T-cell (primary cell): ENCODE results near the gene NRXN2. TPM values are rescaled to one million over a fixed set of nuclear protein-coding genes. Genes with fewer than 3 reads are reported as not detected.

Experiments used
- ATAC-seq, 4 experiments: fragments of 200-7000 bp in 3 of 4; fragments of 150-1000 bp in 1 of 4; cut with Tn5 transposase; replicated peaks in 1 of 4; 1 replicate in 3 of 4; 2 replicates in 1 of 4; pipeline ENCODE4 v1.10.0; 2021; ENCODE audit warnings: moderate library complexity in 3 of 4, mild to moderate bottlenecking in 2 of 4, moderate number of reproducible peaks in 1 of 4
- CTCF ChIA-PET, 2 donors: fragments of 300-600 bp; sonication (Branson Sonifier 250); formaldehyde crosslinking; loops; one replicate each; lab custom pipeline; 2022; ENCODE audit warnings: antibody characterized with exemption in 2 of 2; lab: Charles Lee
- POLR2A ChIA-PET, 2 donors: fragments of 300-600 bp; sonication (Branson Sonifier 250); formaldehyde crosslinking; loops; one replicate each; lab custom pipeline; 2022; ENCODE audit warnings: antibody characterized with exemption in 2 of 2; lab: Charles Lee
- DNase-seq, 35 experiments: peaks; one replicate each; pipeline versions ENCODE4 v3.0.0 to v3.0.0-alpha.2; 2013 to 2023
- H3K27ac ChIP-seq: one replicate; pipeline ENCODE4 v1.5.1; 2013; ENCODE audit warnings: low read length
- H3K27me3 ChIP-seq, 2 experiments: replicated peaks in 1 of 2; 1 replicate in 1 of 2; 2 replicates in 1 of 2; pipeline versions ENCODE4 v1.6.1 to v1.7.0; 2013; ENCODE audit warnings: low read length in 1 of 2, mixed read lengths in 1 of 2; ENCODE audit not compliant: control insufficient read depth in 2 of 2, insufficient read depth in 2 of 2; ENCODE audit errors: extremely low read depth in 1 of 2
- H3K36me3 ChIP-seq, 2 donors: 1 replicate in 1 of 2; 2 replicates in 1 of 2; pipeline versions ENCODE4 v1.6.1 to v1.7.0; 2013; ENCODE audit warnings: low read length in 1 of 2; ENCODE audit not compliant: control insufficient read depth in 2 of 2, insufficient read depth in 1 of 2; ENCODE audit errors: extremely low read depth in 1 of 2
- H3K4me1 ChIP-seq, 2 experiments: 1 replicate in 1 of 2; 2 replicates in 1 of 2; pipeline versions ENCODE4 v1.6.1 to v1.7.0; 2013; ENCODE audit warnings: low read length in 2 of 2, mixed read lengths in 1 of 2; ENCODE audit not compliant: insufficient read depth in 2 of 2, control insufficient read depth in 1 of 2; ENCODE audit errors: extremely low read depth in 1 of 2
- H3K4me3 ChIP-seq, 2 donors: 1 replicate in 1 of 2; 2 replicates in 1 of 2; pipeline versions ENCODE4 v1.5.1 to v1.7.0; 2013; ENCODE audit warnings: mild to moderate bottlenecking in 2 of 2, low read length in 1 of 2, moderate library complexity in 1 of 2; ENCODE audit not compliant: control insufficient read depth in 1 of 2; ENCODE audit errors: extremely low read depth in 1 of 2
- H3K9me3 ChIP-seq: 2 replicates; pipeline ENCODE4 v1.7.0; 2013
- H3K27ac Mint-ChIP-seq, 2 donors: one replicate each; pipeline ENCODE4 v1.8.0; 2020 to 2021; ENCODE audit warnings: mild to moderate bottlenecking in 2 of 2, mixed read lengths in 2 of 2
- H3K27me3 Mint-ChIP-seq, 2 donors: one replicate each; pipeline ENCODE4 v1.8.0; 2021 to 2022; ENCODE audit warnings: mixed read lengths in 2 of 2
- H3K36me3 Mint-ChIP-seq: one replicate; pipeline ENCODE4 v1.8.0; 2021; ENCODE audit warnings: mixed read lengths
- H3K4me1 Mint-ChIP-seq, 3 donors: one replicate each; pipeline ENCODE4 v1.8.0; 2020 to 2022; ENCODE audit warnings: mixed read lengths in 3 of 3, mild to moderate bottlenecking in 1 of 3
- H3K4me3 Mint-ChIP-seq, 3 donors: one replicate each; pipeline ENCODE4 v1.8.0; 2020 to 2022; ENCODE audit warnings: mild to moderate bottlenecking in 3 of 3, mixed read lengths in 3 of 3, moderate library complexity in 3 of 3
- H3K9me3 Mint-ChIP-seq, 3 donors: one replicate each; pipeline ENCODE4 v1.8.0; 2020 to 2022; ENCODE audit warnings: mixed read lengths in 3 of 3
- WGBS: methylation state at CpG from one replicate; pipeline ENCODE4 v1.1.5; 2013; ENCODE audit warnings: missing lambda C conversion rate; ENCODE audit not compliant: insufficient coverage; 5-methylcytosine and 5-hydroxymethylcytosine counted together
- total RNA-seq, 35 experiments: library from RNA in 6 of 35; stranded (reverse) in 6 of 35; fragments of 120-200 nt in 1 of 35; gene quantifications; one replicate each; pipeline versions ENCODE4 v1.2.1 to v1.2.4 and lab custom pipeline; 2013 to 2026

The NRXN2 gene
- total RNA-seq, 5 donors from 2014 or later (not counting 1 experiment from before 2014, with no cell fraction given), result 0.43 to 0.70 (median 0.47) TPM; not detected in 2

DNA sequence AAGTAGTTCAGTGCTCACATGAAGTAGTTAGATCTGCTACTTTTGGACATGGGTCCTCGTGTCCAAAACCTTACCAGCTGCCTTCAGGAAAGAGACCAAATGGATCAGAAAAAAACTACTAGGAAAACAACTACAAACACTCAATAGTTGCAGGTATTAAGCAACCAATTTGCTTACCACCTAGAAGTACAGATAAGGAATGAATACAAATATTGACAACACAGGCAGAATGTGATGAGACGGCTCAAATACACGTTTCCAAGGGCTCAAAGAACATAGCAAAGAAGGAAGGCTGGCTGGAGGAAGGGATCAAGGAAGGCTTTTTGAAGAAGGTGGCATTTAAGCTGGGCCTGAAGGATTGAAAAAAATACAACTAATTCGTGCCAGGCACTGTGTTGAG lies 41.8 kb downstream of the NRXN2 start:
- no peak overlapping the region for H3K4me3 Mint-ChIP-seq
- H3K4me1 Mint-ChIP-seq, result no peaks in the 10 kb centered on the region
- H3K36me3 Mint-ChIP-seq, result no peaks in the 10 kb centered on the region
- ATAC-seq (no peak), DNase-seq (no peak)
- H3K27me3 ChIP-seq, result peaks cover 0 to 29% of the 10 kb centered on the region in 2 experiments
- WGBS, result 65% methylated on average over 2 of the region's 4 CpGs
- no peak overlapping the region for H3K4me3 ChIP-seq
- no peak overlapping the region for H3K27ac ChIP-seq
- peaks cover 0 to 19% of the 10 kb centered on the region in 2 donors for H3K27me3 Mint-ChIP-seq
- H3K9me3 Mint-ChIP-seq, result no peaks in the 10 kb centered on the region
- H3K4me1 ChIP-seq, result no peaks in the 10 kb centered on the region
- POLR2A ChIA-PET, result no interaction called here
- CTCF ChIA-PET, result no interaction called here
- no peak overlapping the region for H3K27ac Mint-ChIP-seq
- no peaks in the 10 kb centered on the region for H3K9me3 ChIP-seq
- H3K36me3 ChIP-seq, result no peaks in the 10 kb centered on the region

DNA sequence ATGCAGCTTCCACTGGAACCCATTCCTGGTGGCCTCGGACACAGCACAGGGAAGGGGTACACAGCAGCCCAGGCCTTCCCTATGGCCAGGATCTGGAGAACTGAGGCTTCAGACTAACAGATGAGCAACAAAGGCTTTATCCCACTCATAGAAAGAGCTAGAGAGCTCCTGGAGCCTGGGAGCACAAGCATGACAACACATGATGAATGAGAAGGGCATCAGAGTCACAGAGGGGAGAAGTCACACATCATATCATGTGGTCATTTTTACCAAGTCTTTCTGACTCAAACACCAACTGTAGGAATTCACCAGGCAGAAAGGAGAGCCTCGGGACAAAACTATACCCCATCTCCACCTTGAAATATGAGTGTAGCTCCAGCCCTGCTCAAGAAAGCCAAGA lies 43.2 kb downstream of the NRXN2 start:
- Histone ChIP-seq H3K4me1 (no peaks in the 10 kb centered on the region), H3K27ac (no peak overlapping the region), H3K4me3 (no peak overlapping the region), H3K27me3 (peaks cover 0 to 36% of the 10 kb centered on the region in 2 experiments), H3K9me3 (no peaks in the 10 kb centered on the region), H3K36me3 (no peaks in the 10 kb centered on the region)
- ATAC-seq, result no peak
- DNase-seq, result no peak
- no CpG with 5 or more reads among the region's 2 CpGs for WGBS
- H3K9me3 Mint-ChIP-seq, result no peaks in the 10 kb centered on the region
- no peaks in the 10 kb centered on the region for H3K4me1 Mint-ChIP-seq
- peaks cover 11 to 31% of the 10 kb centered on the region in 2 donors for H3K27me3 Mint-ChIP-seq
- H3K4me3 Mint-ChIP-seq, result no peak overlapping the region
- CTCF ChIA-PET, result no interaction called here
- H3K27ac Mint-ChIP-seq, result no peak overlapping the region
- no peaks in the 10 kb centered on the region for H3K36me3 Mint-ChIP-seq
- POLR2A ChIA-PET, result no interaction called here

DNA sequence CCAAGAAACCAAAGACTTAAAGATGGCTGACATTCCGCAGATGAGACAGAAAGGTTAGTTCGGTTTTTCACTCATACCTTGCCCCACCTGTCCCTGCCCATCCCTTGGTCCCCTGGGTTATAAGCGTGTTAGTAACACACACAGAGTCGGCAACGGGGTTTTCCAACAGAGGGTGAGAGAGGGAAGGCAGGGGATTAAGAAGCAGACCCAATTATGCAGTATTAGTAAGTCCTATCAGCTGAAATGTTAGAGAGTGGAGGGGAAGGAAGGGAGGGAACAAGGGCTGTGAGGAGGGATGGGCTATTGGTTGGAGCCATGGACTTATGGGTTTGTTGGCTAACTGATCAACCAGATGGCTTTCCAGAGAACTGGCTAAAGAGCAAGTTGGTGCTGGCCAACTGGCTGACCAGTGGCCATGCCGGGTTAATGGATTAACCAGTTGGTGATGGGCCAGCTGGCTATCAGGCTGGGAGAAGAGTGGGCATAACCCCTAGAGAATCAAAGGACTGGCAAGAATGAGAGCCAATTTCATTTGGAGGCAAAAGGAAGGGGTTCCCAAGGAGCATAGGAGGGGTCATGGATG lies 45.5 kb downstream of the NRXN2 start:
- ChIA-PET CTCF (interaction anchor here in 1 of 2 donors (0.6 kb wide), 1 partner anchor 186 kb away, joined by 4 read pairs; no protein-coding TSS in a partner anchor), POLR2A (no interaction called here)
- Histone ChIP-seq H3K36me3 (no peaks in the 10 kb centered on the region), H3K27me3 (peaks cover 0 to 46% of the 10 kb centered on the region in 2 experiments), H3K9me3 (no peaks in the 10 kb centered on the region), H3K4me1 (no peaks in the 10 kb centered on the region), H3K4me3 (no peak overlapping the region), H3K27ac (no peak overlapping the region)
- no peak for ATAC-seq
- no peaks in the 10 kb centered on the region for H3K9me3 Mint-ChIP-seq
- no peak overlapping the region for H3K27ac Mint-ChIP-seq
- H3K4me3 Mint-ChIP-seq, result no peak overlapping the region
- no peaks in the 10 kb centered on the region for H3K4me1 Mint-ChIP-seq
- H3K27me3 Mint-ChIP-seq, result peaks cover 12 to 33% of the 10 kb centered on the region in 2 donors
- WGBS, result 92% methylated on average over 3 of the region's 6 CpGs
- no peak for DNase-seq
- H3K36me3 Mint-ChIP-seq, result no peaks in the 10 kb centered on the region

DNA sequence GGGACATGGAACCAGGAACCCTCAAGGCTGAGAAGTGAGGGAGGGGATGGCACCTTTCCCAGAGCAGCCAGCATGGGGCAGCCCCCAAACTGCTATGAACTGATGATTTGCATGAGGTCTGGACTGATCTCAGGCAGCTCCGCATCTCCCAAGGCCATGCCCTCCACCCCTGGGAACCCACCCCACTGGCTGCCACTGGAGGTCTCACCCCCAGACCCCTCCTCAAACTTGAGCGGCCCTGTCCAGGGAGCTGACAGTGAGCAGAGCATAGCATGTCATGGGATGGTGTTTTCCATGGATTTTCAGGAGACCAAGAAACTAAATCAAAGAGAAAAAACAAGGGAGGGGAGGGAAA lies 46.8 kb downstream of the NRXN2 start:
- H3K27ac ChIP-seq, result no peak overlapping the region
- ChIA-PET CTCF (no interaction called here), POLR2A (no interaction called here)
- DNase-seq (no peak), ATAC-seq (no peak)
- Mint-ChIP-seq H3K4me3 (no peak overlapping the region), H3K4me1 (no peaks in the 10 kb centered on the region), H3K9me3 (no peaks in the 10 kb centered on the region), H3K27ac (no peak overlapping the region), H3K36me3 (no peaks in the 10 kb centered on the region), H3K27me3 (peaks cover 21 to 38% of the 10 kb centered on the region in 2 donors)
- H3K9me3 ChIP-seq, result no peaks in the 10 kb centered on the region
- H3K36me3 ChIP-seq, result no peaks in the 10 kb centered on the region
- H3K4me3 ChIP-seq, result no peak overlapping the region
- H3K4me1 ChIP-seq, result no peaks in the 10 kb centered on the region
- WGBS, result 80% methylated on average over 1 of the region's 2 CpGs
- peaks cover 0 to 48% of the 10 kb centered on the region in 2 experiments for H3K27me3 ChIP-seq

DNA sequence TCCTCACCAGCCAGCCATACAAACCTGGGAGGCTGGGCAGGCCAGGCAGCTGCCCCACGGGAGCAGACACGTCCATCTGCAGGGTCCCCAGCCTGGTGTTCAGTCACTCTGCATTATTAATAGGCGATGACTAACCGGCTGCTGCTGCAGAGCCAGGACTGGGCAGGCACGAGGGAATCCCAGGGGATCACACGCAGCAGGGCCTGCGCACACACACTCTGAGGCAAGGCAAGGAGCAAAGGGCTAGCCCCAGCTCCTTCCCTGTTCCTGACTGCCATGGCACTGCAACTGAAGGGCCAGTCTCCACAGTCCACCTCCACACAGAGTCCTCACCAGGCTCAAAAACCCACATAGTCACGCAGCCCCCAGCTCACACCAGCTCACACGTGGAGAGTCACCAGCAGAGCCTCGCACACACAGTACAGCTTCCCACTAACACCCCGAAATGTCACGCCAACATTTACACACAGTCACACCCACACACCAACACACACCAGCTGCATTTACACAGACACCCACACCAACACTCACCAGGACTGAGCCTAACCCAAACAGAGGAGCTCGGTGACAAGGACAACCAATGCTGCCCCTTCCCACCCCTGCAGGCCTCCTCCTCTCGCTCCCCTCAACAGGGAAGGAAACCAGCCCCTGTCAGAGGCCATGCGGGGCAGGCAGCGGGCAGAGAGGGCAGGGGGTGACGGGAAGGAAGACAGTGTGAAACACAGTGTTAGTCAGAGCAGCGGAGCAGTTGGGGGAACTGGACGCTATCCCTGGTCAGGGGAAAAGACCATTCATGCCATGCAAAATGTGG lies 47.3 kb downstream of the NRXN2 start:
- WGBS, result 60% methylated on average over 17 of the region's 19 CpGs
- CTCF ChIA-PET, result no interaction called here
- no peak overlapping the region for H3K4me3 Mint-ChIP-seq
- Histone ChIP-seq H3K27me3 (peaks cover 0 to 53% of the 10 kb centered on the region in 2 experiments), H3K4me3 (no peak overlapping the region), H3K36me3 (no peaks in the 10 kb centered on the region), H3K4me1 (no peaks in the 10 kb centered on the region), H3K9me3 (no peaks in the 10 kb centered on the region), H3K27ac (no peak overlapping the region)
- ATAC-seq (no peak), DNase-seq (no peak)
- H3K27me3 Mint-ChIP-seq, result peaks cover 26 to 44% of the 10 kb centered on the region in 2 donors
- no peaks in the 10 kb centered on the region for H3K9me3 Mint-ChIP-seq
- H3K36me3 Mint-ChIP-seq, result no peaks in the 10 kb centered on the region
- no peak overlapping the region for H3K27ac Mint-ChIP-seq
- POLR2A ChIA-PET, result no interaction called here
- H3K4me1 Mint-ChIP-seq, result no peaks in the 10 kb centered on the region

DNA sequence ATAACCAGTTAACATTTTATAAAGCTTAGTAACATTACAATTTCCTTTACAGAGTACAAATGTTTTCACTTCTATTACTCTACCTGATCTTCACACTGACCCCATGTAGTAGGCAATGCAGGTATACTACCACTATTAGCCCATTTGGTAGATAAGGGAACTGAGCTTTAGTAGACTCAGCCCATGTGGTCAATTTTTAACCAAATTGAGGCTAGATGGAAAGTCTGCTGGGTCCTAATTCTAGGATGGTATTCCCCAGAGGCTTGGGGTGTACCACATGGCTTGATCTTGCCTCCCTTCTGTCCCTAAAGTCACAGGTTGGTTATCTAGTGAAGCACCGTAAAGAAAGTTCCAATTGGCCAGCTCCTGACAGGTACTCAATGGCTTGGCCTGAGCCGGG lies 48.2 kb downstream of the NRXN2 start:
- H3K27ac ChIP-seq, result no peak overlapping the region
- no peak for ATAC-seq
- peaks cover 34 to 52% of the 10 kb centered on the region in 2 donors for H3K27me3 Mint-ChIP-seq
- peaks cover 0 to 61% of the 10 kb centered on the region in 2 experiments for H3K27me3 ChIP-seq
- H3K4me3 ChIP-seq, result no peak overlapping the region
- no peaks in the 10 kb centered on the region for H3K9me3 ChIP-seq
- H3K9me3 Mint-ChIP-seq, result no peaks in the 10 kb centered on the region
- POLR2A ChIA-PET, result no interaction called here
- no peaks in the 10 kb centered on the region for H3K36me3 ChIP-seq
- H3K4me1 ChIP-seq, result no peaks in the 10 kb centered on the region
- no peaks in the 10 kb centered on the region for H3K36me3 Mint-ChIP-seq
- no peak overlapping the region for H3K27ac Mint-ChIP-seq
- CTCF ChIA-PET, result interaction anchor here in 1 of 2 donors (1.0 kb wide), 1 partner anchor 14 kb away, joined by 3 read pairs; no protein-coding TSS in a partner anchor
- WGBS, result 100% methylated on average over 2 of the region's 2 CpGs
- no peaks in the 10 kb centered on the region for H3K4me1 Mint-ChIP-seq
- H3K4me3 Mint-ChIP-seq, result no peak overlapping the region
- no peak for DNase-seq
